SHP77 (cell line): ENCODE data around the gene LYZ.
"Not testable (repeated sequence)": the region's sequence is repeated elsewhere in the genome, so short reads cannot be mapped to it uniquely, and the experiment has no call there.

Experiments
- DNase-seq, 2 experiments: peaks; one replicate each; lab custom pipeline; 2025; lab: John Stamatoyannopoulos, UW

Gene LYZ

DNA sequence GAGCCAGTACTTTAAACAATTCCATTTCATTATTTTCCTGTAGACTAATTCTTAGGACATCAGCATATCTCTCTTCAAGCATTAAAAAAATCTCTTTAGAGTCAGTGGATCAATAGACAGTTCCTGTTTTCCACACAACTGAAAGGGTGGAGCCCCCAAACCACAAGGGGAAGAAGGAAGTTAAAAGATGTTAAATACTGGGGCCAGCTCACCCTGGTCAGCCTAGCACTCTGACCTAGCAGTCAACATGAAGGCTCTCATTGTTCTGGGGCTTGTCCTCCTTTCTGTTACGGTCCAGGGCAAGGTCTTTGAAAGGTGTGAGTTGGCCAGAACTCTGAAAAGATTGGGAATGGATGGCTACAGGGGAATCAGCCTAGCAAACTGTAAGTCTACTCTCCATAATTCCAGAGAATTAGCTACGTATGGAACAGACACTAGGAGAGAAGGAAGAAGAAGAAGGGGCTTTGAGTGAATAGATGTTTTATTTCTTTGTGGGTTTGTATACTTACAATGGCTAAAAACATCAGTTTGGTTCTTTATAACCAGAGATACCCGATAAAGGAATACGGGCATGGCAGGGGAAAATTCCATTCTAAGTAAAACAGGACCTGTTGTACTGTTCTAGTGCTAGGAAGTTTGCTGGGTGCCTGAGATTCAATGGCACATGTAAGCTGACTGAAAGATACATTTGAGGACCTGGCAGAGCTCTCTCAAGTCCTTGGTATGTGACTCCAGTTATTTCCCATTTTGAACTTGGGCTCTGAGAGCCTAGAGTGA lies at the start of gene LYZ:
LYZ (plus strand) TSS at position 220 of the 777 bp plus-strand sequence; CDS start at position 248, 28 bp downstream.
- no peak for DNase-seq

DNA sequence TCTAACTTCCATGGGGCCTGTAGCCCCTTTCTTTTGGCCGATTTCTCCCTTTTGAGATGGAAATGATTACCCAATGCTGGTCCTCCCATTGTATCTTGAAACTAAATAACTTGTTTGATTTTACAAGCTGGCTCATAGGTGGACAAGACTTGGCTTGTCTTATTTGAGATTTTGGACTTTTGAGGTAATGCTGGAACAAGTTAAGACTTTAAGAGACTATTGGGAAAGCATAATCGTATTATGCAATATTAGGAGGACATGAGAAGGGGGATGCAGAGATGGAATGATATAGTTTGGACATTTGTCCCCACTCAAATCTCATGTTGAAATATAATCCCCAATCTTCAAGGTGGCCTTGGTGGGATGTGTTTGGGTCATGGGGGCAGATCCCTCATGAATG lies 49.2 kb upstream of the LYZ start:
- no peak for DNase-seq

DNA sequence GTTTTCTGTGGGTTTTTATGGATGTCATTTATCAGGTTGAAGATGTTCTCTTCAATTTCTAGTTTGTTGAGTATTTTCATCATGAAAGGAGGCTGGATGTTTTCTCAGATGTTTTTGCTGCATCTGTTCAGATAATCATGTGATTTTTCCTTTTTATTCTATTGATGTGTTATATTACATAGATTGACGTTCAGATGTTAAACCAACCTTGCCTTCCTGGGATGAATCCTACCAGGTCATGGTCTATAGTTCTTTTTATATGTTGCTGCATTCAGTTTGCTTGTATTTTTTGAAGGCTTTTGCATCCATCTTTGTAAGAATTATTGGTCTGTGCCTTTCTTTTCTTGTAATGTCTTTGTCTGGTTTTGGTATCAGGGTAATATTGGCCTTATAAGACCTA lies 43.9 kb upstream of the LYZ start:
- no peak for DNase-seq

DNA sequence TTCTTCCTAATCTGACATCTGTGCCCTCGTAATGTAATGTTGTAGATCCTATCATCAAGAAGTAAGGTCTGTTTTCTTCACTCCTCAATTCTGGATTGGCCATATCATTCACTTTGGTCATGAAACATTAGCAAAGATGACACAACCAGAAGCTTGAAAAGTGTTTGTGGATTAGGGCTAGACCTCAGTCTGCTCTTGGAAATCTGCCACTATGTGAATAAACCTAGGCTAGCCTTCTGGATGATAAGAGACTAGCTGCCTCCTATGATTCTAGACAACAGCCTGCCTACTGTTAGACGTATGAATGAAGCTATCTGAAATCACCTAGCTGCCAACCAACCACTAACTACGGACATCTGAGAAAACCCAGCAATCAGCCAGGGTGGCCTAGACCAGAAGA lies 38.7 kb upstream of the LYZ start:
- DNase-seq = no peak

DNA sequence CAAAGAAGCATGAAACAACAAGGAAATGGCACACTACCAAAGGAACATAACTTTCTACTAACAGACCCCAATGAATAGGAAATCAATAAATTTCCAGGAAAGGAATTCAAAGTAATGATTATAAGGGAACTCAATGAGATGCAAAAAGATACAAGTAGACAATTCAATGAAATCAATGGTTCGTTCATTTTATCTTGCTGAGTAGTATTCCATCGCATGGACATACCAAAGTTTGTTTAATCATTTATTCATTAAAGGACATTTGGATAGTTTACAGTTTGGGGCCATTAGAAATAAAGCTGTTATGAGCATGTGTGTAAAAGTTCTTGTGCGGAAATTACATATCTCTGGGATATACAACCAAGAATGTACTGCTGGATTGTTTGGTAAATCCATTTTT lies 35.0 kb upstream of the LYZ start:
- no peak for DNase-seq

DNA sequence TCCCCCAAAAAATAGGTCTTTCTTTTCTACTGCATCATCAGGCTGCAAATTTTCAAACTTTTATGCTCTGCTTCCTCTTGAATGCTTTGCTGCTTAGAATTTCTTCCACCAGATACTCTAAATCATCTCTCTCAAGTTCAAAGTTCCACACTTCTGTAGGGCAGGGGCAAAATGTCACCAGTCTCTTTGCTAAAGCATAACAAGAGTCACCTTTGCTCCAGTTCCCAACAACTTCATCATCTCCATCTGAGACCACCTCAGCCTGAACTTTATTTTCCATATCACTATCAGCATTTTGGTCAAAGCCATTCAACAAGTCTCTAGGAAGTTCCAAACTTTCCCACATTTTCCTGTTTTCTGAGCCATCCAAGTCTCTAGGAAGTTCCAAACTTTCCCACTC lies 31.4 kb upstream of the LYZ start:
- not testable (repeated sequence) for DNase-seq

DNA sequence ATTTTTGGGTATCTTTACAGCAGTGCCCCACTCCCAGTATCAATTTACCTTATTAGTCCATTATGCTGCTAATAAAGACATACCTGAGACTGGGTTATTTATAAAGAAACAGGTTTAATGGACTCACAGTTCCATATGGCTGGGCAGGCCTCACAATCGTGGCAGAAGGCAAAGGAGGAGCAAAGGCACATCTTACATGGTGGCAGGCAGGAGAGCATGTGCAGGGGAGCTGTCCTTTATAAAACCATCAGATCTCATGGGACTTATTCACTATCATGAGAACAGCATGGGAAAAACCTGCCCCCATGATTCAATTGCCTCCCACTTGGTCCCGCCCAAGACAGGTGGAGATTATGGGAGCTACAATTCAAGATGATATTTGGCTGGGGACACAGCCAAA lies 30.9 kb upstream of the LYZ start:
- DNase-seq = not testable (repeated sequence)

DNA sequence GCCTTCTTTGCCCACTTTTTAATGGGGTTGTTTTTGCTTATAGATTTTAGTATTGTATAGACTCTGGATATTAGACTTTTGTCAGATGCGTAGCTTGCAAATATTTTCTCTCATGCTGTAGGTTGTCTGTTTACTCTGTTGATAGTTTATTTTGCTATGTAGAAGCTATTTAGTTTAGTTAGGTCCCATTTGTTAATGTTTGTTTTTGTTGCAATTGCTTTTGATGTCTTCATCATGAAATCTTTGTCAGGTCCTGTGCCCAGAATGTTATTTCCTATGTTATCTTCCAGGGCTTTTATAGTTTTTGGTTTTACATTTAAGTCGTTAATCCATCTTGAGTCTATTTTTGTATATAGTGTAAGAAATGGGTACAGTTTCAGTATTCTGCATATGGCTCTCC lies 30.0 kb upstream of the LYZ start:
- DNase-seq = no peak

DNA sequence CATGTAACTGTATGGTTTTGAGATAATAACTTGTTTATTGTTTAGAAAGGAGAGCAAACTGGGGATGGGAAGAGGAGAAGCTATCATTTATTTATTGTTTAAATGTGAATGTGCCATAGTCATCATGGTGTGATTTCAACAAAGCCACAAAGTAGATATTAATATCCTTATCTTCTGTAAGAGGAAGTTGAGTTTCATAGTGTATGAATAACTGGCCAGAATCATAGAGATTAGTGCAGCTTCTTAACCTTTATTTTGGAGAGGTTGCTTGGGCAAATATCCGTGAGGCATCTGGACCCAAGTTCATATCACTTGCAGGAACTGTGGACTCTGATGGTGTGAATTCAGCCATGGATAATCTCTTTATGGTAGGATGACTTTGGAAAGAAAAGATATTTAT lies 26.8 kb upstream of the LYZ start:
- no peak for DNase-seq

DNA sequence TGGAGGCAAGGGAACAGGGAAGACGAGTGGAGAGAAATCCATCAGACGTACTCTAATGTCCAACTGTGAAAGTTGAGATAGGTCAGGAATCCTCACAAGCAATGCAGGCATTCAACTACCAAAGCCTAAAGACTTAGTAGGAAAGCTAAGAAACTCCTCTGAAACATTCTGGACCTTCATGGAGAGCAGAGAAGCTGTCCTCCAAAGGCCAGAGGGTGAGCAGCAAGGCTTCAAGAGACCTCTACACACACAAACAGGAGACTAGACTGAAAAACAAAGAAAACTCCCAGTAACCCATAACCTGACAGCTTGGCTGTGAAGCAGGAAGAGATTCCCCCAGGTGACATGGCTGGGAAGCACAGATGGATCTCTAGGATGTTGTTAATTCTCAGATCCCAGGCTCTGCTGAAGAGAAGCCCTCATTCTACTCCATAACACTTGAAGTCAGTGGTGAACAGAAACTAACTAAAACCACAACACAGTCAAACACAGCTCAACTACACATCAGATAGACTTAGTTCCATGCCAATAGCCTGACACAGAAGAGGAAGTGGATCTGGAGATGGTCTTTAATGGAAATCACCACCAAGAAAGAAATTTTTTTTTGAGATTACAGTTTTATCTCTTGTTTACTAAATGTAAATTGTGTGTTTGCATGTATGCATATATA lies 23.2 kb upstream of the LYZ start:
- no peak for DNase-seq

DNA sequence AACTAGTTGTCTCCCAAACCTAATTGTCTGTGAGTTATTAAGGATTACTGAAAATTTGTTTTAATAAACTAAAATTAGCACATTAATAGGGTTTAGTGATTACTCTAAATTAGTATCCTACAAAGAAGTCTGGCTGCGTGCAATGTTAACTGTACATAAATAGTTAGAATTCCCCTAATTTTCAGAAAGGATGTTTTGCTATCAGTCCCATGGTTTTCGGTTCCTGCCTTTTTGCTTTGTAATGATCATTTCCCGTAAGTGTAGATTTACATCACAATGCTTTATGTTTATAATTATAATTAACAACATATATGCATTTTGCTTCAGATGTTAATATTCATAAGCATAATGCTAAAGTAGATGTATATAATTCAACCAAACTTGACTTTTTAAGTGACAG lies 19.8 kb upstream of the LYZ start:
- no peak for DNase-seq

DNA sequence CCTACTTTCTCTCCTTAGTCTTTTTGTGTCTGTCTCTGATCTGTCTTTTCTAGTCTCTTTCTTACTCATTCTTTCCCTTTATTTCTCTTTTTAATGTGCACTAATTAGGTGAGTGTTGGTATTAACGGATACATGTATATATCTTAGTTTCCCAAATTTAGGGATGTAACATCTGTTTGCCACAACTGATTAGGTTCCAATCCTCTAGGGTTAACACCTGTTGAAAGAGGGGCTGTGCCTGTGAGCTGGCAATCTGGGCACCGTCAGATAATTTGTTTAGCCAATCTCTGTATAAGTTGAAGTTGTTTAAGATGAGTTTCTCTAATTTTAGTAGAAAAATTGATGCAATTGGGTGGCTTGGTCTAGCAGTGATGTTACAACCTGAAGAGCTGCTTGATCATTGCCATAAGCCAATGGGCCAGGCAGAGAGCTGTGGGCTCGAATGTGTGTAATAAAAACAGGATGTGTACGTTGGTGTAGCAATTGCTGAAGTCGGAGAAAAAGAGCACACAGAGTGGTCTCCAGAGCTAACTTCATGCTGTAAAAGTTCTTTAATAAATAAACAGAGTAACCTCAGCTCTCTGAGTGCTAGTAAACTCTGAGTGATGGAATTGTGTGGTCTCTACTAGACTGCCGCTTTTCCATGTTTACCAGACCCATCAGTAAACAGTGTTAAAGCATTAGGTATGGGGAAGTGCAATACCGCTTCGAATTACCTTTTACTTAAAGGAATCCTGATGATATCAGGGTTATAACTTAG lies 18.3 kb upstream of the LYZ start:
- DNase-seq = no peak

DNA sequence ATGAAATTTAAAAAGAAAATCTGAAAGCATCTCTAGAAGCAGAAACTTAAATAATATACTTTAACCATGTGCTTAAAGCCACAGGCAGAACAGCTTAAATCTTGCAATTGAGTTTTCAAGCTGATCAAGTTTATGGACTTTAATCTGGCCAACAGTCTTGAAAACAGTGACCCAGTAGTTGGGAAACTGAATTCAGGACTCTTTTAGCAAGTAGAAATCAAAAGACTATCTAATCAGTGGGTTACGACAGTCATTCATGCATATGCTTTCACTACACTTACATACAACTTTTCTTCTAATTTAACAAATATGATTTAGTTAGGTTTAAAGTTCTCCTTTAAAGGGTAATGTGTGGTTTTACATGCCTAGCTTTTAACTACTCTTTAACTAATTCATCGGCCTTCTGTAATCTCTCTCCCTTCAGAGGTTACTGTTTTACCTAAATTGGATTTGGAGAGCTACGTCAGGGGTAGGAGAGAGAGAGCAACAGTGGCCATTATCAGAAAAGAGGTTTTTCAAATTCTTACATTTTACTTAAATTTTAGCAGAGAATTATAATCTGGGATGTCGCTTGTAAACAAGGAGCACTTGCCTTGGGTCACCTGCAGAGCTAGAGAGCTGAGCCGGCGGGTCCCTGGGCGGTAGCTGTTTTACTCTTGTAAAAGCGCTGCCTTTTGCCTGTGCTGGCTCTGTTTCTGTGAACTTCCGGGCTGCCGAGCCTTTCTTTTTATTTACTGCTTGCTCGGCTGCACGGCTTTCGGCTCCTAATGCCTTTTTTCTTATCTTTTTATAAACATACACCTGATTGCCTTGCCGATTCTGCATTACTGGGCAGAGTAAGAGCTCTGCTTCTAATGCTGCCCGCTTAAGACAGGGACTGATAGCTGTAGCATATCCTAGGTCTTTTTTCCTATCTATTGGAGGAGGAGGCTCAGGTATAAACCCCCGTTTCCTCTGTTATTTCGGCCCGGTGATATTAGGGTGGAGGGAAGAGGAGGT lies 17.4 kb upstream of the LYZ start:
- peak in 1 of 2 experiments; percentile 13 for DNase-seq

DNA sequence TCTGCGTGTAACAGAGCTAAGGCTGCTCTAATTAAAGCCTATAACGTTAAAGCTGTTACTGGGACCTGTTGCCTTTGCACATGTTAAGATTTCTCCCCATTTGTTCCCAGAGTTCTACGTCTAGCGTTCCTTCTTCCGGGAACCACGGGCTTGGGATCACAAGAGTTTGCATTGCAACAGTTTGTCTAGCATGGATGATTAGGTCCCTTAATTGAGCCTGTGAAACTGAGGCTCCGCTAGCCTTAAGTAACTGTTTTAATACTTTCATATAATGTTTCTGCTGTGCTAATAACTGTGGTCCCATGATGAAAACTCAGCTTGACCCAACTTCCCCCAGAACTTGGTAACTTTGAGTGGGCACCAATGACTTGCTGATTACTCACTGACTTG lies 16.7 kb upstream of the LYZ start:
- no peak for DNase-seq

DNA sequence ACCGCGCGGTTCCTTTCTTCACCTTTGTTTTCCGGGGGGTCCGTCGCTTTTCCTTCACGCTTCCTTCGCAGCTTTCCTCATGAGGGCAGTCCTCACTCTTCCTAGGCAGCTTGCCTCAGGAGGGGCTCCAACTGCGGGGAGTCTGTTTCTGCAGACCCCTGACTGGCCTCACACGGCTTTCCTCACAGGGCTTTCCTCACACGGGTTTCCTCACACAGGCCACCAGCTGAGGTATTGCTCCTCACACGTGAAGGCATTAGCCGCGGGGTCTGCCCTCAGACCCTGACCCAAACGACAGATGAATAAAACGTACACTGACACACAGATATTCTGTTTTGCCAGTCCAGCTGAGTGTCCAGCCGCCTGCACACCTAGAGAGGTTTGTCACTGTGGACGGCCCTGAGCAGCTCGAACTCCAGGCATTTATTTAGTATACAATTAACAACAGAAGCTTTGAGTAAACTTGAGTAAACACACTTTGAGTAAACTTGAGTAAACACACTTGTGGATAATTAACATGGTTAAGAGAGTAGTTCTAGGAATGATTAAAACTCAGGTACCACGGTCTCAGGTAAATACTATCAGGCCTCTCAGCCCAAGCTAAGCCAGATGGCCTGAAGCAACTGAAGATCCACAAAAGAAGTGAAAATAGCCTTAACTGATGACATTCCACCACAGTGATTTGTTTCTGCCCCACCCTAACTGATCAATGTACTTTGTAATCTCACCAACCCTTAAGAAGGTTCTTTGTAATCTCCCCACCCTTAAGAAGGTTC lies 16.1 kb upstream of the LYZ start:
- no peak for DNase-seq

DNA sequence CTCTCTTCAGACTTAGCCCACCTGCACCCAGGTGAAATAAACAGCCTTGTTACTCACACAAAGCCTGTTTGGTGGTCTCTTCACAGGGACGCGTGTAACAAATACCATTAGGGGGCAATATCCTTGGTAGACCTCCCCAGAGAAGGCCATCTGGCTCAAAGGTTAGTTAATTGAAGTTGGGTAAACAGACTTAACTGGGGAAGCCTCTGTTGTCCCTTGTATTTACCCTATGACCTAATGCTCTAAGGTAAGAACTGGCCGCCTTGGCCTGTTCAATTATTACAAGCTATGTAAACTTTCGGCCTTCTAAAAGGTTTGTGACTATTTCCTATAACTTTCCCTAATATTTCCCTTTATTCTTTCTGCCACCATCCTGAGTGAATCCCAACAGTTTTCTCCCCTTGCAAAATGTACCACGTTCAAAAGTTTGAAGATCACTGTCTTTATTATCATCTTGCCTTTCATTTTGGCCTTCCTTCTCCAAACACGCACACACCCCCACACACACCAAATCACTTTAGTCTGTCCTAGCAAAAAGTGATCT lies 15.3 kb upstream of the LYZ start:
- no peak for DNase-seq

DNA sequence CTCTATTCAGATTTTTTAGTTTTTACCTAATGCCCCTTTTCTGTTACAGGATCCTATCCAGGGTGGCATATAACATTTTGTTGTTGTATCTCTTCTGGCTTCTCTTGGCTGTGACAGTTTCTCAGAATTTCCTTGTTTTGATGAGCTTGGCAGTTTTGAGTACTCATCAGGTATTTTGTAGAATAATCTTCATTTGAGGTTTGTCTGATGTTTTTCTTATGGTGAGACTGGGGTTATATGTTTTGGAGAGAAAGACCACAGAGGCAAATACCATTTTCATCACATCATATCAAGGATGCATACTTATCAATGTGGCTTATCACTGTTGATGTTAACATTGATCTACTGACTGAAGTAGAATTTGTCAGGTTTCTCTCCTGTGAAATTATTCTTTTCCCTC lies 14.0 kb upstream of the LYZ start:
- DNase-seq = no peak

DNA sequence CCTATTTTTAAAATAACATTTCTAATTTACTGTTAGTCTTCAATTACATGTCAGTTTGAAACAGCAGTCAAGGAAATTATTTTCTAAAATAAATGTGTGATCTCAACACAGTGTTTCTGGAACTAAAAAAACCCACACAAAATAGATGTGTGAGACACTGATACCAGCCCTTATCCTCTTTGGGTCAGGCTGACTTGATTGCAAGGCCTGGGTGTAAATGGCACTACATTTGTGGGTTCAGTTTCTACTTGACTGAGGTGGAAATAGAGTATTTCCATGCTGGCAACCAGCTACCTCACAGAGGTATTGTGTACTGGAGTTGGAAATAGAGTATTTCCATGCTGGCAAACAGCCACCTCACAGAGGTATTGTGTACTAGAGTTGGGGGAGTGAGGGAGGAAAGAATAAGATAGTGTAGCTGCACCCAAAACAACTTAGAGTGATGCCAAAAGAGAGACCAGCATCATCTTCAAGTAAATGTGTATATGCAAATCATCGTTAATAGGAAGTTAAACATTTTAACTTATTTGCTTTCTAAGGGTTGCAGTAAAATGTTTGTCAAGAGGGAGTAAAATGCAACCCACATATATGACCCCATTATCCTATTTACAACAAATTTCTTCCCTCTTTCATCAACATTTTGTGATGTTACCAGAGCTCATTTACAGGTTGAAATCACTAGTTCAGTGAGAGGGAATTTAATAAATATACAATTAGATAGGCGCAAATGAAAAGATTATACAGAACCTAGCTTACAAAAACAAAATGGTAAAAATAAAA lies 10.7 kb upstream of the LYZ start:
- DNase-seq = no peak

DNA sequence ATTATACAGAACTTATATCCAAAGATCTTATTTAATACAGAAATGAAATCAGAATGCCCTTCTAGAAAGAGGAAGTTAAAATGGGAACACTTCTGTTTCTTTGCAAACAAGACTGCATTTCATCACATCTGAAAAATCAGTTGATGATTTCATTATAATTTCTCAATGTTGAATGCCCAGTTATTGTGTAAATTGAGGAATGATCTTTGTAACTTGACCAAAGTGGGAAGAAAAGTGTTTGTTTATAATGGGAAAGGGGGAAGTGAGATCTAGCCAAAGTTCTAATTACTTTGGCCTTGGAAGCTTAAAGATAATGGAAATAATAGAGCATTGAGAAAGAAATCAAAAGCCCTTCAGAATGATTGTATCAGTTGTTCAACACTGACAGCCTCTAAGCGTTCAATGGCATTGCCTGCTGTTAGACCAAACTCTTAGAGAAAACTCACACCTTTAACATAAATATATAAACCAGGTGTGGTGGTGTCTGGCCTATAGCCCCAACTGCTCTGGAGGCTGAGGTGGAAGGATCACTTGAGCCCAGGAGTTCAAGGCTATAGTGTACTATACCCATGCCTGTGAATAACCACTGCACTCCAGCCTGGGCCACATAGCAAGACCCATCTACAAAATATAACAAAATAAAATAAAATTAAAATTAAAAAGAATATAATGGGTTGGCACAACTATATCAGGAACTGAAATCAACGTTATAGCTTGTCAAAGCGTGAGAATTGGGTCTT lies 9.9 kb upstream of the LYZ start:
- no peak for DNase-seq
